Spleen (tissue), 11 donors: ENCODE results near the gene ARHGAP19. TPM values are rescaled to one million over a fixed set of nuclear protein-coding genes. Genes with fewer than 3 reads are reported as not detected.

Source experiments
- DNase-seq: peaks from one replicate; pipeline ENCODE4 v3.0.0-alpha.2; 2020
- H3K27ac ChIP-seq, 8 donors: fragments of 200-600 bp; sonication (generic) in 7 of 8; 1 replicate in 4 of 8; 2 replicates in 4 of 8; pipeline versions ENCODE4 v1.5.0 to v1.8.0; 2016 to 2021; ENCODE audit warnings: inconsistent platforms in 4 of 8, mild to moderate bottlenecking in 4 of 8, moderate library complexity in 1 of 8
- H3K27me3 ChIP-seq, 7 donors: fragments of 200-600 bp; sonication (generic) in 6 of 7; replicated peaks in 1 of 7; 1 replicate in 4 of 7; 2 replicates in 3 of 7; pipeline versions ENCODE4 v1.5.0 to v1.8.0; 2016 to 2021; ENCODE audit warnings: inconsistent platforms in 3 of 7, mild to moderate bottlenecking in 1 of 7
- H3K36me3 ChIP-seq, 6 donors: fragments of 200-600 bp; sonication (generic) in 5 of 6; 1 replicate in 4 of 6; 2 replicates in 2 of 6; pipeline versions ENCODE4 v1.5.0 to v1.8.0; 2016 to 2021; ENCODE audit warnings: inconsistent platforms in 2 of 6
- H3K4me1 ChIP-seq, 6 donors: fragments of 200-600 bp; sonication (generic) in 5 of 6; 1 replicate in 3 of 6; 2 replicates in 3 of 6; pipeline versions ENCODE4 v1.5.0 to v1.8.0; 2016 to 2021; ENCODE audit warnings: inconsistent platforms in 3 of 6
- H3K4me3 ChIP-seq, 8 donors: fragments of 200-600 bp; sonication (generic) in 7 of 8; 1 replicate in 4 of 8; 2 replicates in 4 of 8; pipeline versions ENCODE4 v1.5.0 to v1.8.0; 2016 to 2021; ENCODE audit warnings: inconsistent platforms in 4 of 8, mild to moderate bottlenecking in 4 of 8, moderate library complexity in 2 of 8
- H3K9me3 ChIP-seq, 8 donors: fragments of 200-600 bp; sonication (generic) in 7 of 8; 1 replicate in 4 of 8; 2 replicates in 4 of 8; pipeline versions ENCODE4 v1.5.0 to v1.8.0; 2016 to 2021; ENCODE audit warnings: inconsistent platforms in 4 of 8
- POLR2A ChIP-seq, 3 donors: fragments of 450-650 bp; IDR thresholded peaks; one replicate each; pipeline ENCODE4 v1.5.1; 2017; ENCODE audit warnings: antibody characterized with exemption in 3 of 3, mild to moderate bottlenecking in 1 of 3
- POLR2AphosphoS5 ChIP-seq, 3 donors: sonication (generic); formaldehyde crosslinking; IDR thresholded peaks; one replicate each; pipeline ENCODE4 v1.5.1; 2017; ENCODE audit warnings: antibody characterized with exemption in 3 of 3
- WGBS, 5 donors: extraction: QIAGEN DNeasy Blood & Tissue Kit in 3 of 5; methylation state at CpG; one replicate each; pipeline versions ENCODE4 v1.1.5 to v1.1.7; 2013 to 2018; 5-methylcytosine and 5-hydroxymethylcytosine counted together
- intact Hi-C: fragments of 100-400 bp; cut with DNase I; formaldehyde crosslinking; loops from one replicate; pipeline ENCODE4 v1.15.0; 2023; ENCODE audit warnings: low total_unique reads
- polyA plus RNA-seq, 3 donors: library from polyadenylated mRNA; stranded (reverse); fragments of 200-250 nt; gene quantifications; one replicate each; pipeline ENCODE4 v1.2.1, GENCODE V29; 2013
- total RNA-seq, 7 donors: library from RNA; depleted of rRNA in 3 of 7; stranded (reverse); fragments of >200 nt in 3 of 7; fragmentation: NEBNext Ultra II Directional in 4 of 7; extraction: Animal tissue kit (Norgen Biotek cat#: 25700) in 4 of 7; gene quantifications; one replicate each; pipeline versions ENCODE4 v1.1.0 to v1.2.1, GENCODE V29; 2016 to 2021
- TF ChIP-seq, protein P1 (sequence below), 11 experiments: fragments of 200-600 bp in 7 of 11; fragments of 450-650 bp in 4 of 11; sonication (generic) in 4 of 11; IDR thresholded peaks in 8 of 11; conservative IDR thresholded peaks in 3 of 11; 1 replicate in 7 of 11; 2 replicates in 4 of 11; pipeline versions ENCODE4 v1.4.0 to v1.8.0; 2016 to 2021; ENCODE audit warnings: antibody characterized with exemption in 11 of 11, inconsistent platforms in 4 of 11, mild to moderate bottlenecking in 1 of 11
- donor health status: healthy with polysubstance abuse.
- donor health status: DM: no; HTN: no; CAD: no; lungs with moderate emphysema.
- donor health status: DM: no; HTN: no; CAD: no.
- donor health status: Bipolar disorder and iron deficiency.
- donor health status: healthy.
- donor health status: DM: no; HTN: no; CAD: no.
- donor health status: DM: yes; HTN: yes; CAD: no.

The ARHGAP19 gene
- total and polyA plus RNA-seq, 10 donors, result 3.1 to 35.3 (median 25.1) TPM

DNA sequence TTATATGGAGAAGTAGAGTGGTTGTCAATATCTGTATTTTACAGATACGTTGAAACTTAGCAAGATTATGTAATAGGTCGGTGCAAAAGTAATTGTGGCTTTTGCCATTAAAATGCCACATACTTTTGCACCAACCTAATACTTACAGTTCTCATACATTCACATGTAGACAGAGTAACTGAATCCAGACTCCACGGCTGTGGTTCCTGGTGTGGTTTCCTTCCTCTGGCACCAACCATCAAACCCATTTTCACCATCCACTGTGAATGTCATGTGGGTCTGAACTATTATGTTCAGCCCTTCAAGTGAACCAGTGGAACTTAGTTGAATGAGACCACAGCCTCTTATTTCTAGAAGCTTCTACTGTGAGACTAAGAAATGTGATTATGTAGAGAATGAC lies 75.1 kb downstream of the ARHGAP19 start:
- TF ChIP-seq, protein P1, sequence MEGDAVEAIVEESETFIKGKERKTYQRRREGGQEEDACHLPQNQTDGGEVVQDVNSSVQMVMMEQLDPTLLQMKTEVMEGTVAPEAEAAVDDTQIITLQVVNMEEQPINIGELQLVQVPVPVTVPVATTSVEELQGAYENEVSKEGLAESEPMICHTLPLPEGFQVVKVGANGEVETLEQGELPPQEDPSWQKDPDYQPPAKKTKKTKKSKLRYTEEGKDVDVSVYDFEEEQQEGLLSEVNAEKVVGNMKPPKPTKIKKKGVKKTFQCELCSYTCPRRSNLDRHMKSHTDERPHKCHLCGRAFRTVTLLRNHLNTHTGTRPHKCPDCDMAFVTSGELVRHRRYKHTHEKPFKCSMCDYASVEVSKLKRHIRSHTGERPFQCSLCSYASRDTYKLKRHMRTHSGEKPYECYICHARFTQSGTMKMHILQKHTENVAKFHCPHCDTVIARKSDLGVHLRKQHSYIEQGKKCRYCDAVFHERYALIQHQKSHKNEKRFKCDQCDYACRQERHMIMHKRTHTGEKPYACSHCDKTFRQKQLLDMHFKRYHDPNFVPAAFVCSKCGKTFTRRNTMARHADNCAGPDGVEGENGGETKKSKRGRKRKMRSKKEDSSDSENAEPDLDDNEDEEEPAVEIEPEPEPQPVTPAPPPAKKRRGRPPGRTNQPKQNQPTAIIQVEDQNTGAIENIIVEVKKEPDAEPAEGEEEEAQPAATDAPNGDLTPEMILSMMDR (IDR thresholded peaks at IDR 0.05 in 8 of 11, conservative IDR thresholded peaks at IDR 0.05 in 3 of 11), result no peak
- TF ChIP-seq POLR2AphosphoS5 (IDR thresholded peaks at IDR 0.05), result no peak
- TF ChIP-seq POLR2A (IDR thresholded peaks at IDR 0.05), result no peak
- 34 to 47% (median 45%) methylated on average over 3 of the region's 3 CpGs for WGBS, 5 donors
- intact Hi-C loops, result no loop called here
- Histone ChIP-seq H3K27ac (no peak overlapping the region), H3K9me3 (no peaks in the 10 kb centered on the region), H3K27me3 (no peaks in the 10 kb centered on the region), H3K4me1 (peaks cover 0 to 15% (median 11%) of the 10 kb centered on the region in 6 donors), H3K36me3 (peaks cover 0 to 24% (median 6%) of the 10 kb centered on the region in 6 donors), H3K4me3 (no peak overlapping the region)
- no peak for DNase-seq

DNA sequence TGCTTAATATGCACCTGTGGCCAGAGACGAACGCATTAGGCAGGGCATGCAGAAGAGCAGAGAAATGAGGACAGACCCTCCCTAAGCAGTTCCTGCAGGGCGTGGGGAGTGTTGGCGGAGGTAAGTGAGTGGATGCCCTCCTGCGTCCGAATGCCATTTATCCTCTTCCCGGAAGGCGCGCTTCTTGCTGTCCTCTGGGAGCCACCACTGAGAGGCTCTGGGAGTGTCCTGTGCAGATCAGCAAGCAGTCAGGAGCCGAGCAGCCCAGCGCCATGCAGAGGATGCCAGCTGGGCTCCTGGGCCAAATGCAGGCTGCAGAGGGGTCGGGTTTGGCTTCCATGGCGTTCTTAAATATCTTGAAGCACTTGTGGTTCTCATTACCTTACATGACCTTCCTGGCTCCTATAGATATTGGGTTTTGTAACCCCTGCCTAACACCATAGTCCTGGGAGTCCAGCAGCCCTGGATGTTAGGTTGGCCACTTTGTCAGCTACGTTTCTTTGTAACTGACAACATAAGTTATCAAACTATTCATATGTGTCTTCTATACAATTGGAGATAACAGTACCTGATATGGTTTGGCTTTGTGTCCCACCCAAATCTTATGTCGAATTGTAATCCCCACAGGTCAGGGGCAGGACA lies 76.7 kb downstream of the ARHGAP19 start:
- Histone ChIP-seq H3K36me3 (peaks cover 0 to 8% (median 3%) of the 10 kb centered on the region in 6 donors), H3K4me3 (no peak overlapping the region), H3K27ac (no peak overlapping the region), H3K9me3 (no peaks in the 10 kb centered on the region), H3K27me3 (no peaks in the 10 kb centered on the region), H3K4me1 (peaks cover 0 to 15% (median 11%) of the 10 kb centered on the region in 6 donors)
- TF ChIP-seq POLR2A (IDR thresholded peaks at IDR 0.05), result no peak
- WGBS, 5 donors, result 83 to 95% (median 89%) methylated on average over 15 of the region's 15 CpGs
- intact Hi-C loops, result no loop called here
- no peak for DNase-seq

DNA sequence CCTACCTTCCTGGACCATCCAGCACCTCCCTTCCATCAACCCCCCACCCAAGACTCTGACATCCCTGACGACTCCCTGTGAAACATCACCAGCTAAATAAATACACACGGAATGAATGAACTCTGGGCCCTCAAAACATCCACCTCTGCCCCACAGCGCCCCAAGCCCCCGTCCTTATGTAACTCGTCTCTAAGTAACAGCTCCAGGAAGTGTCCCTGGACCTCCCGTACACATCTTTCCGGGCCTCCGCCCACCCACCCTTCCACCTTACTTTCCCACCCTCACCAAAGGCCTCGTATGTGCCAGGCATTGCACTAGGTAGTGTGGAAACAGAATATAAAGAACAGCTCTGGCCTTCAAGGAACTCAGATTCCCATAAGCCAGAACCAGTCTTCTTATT lies 79.0 kb downstream of the ARHGAP19 start:
- no peaks in the 10 kb centered on the region for H3K9me3 ChIP-seq
- WGBS, 5 donors, result 64 to 82% (median 71%) methylated on average over 9 of the region's 9 CpGs
- TF ChIP-seq POLR2AphosphoS5 (IDR thresholded peaks at IDR 0.05) (no peak), POLR2A (IDR thresholded peaks at IDR 0.05) (no peak)
- TF ChIP-seq, protein P1 (IDR thresholded peaks at IDR 0.05 in 8 of 11, conservative IDR thresholded peaks at IDR 0.05 in 3 of 11), result no peak
- DNase-seq, result no peak
- H3K27me3 ChIP-seq, result peaks cover 0 to 7% (median 0%) of the 10 kb centered on the region in 7 donors
- H3K36me3 ChIP-seq, result no peaks in the 10 kb centered on the region
- no peak overlapping the region for H3K4me3 ChIP-seq
- H3K27ac ChIP-seq, result no peak overlapping the region
- peaks cover 0 to 14% (median 10%) of the 10 kb centered on the region in 6 donors for H3K4me1 ChIP-seq
- intact Hi-C loops, result no loop called here

DNA sequence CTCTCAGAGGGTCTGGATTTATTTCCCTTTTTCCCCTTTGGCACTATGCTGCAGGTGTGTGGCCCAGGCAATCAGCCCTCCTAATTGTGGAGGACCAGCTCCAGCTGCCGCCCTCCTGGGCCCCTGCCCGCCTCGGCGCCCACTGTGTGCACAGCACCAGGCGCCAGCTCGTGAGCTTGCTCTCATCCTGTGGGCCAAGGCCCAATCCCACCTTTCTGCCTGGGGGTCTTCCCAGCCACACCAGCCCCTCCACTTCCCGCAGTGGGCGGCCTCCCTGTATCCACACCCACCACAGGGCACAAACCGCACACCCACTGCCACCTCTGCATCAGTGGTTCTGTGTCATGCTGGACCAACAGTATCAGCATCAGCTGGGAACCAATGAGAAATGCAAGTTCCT lies 81.2 kb downstream of the ARHGAP19 start:
- DNase-seq, result no peak

More for the DNA sequence above, 81.2 kb downstream of the ARHGAP19 start:
- no peaks in the 10 kb centered on the region for H3K9me3 ChIP-seq
- H3K36me3 ChIP-seq, result no peaks in the 10 kb centered on the region
- H3K27ac ChIP-seq, result no peak overlapping the region
- intact Hi-C loops, result loop anchor here (2.0 kb wide), 1 partner anchor 138 kb away; no protein-coding TSS in a partner anchor
- no peak overlapping the region for H3K4me3 ChIP-seq
- H3K27me3 ChIP-seq, result peaks cover 0 to 7% (median 0%) of the 10 kb centered on the region in 7 donors
- 86 to 95% (median 90%) methylated on average over 9 of the region's 9 CpGs for WGBS, 5 donors
- no peaks in the 10 kb centered on the region for H3K4me1 ChIP-seq
- TF ChIP-seq POLR2AphosphoS5 (IDR thresholded peaks at IDR 0.05), result no peak
- TF ChIP-seq, protein P1 (IDR thresholded peaks at IDR 0.05 in 8 of 11, conservative IDR thresholded peaks at IDR 0.05 in 3 of 11), result no peak
- no peak for TF ChIP-seq POLR2A (IDR thresholded peaks at IDR 0.05)
